Mucosa of gallbladder (tissue), 1 donor: Measurements from ENCODE around the gene RAP1GAP2. TPM values are rescaled to one million over a fixed set of nuclear protein-coding genes. Genes with fewer than 3 reads are reported as not detected.
"Not testable (repeated sequence)": the region's sequence is repeated elsewhere in the genome, so short reads cannot be mapped to it uniquely, and the experiment has no call there.

Experiments used
- DNase-seq: peaks from one replicate; pipeline ENCODE4 v3.0.0-alpha.2; 2020; ENCODE audit warnings: low spot score
- total RNA-seq: library from RNA; stranded (reverse); gene quantifications from one replicate; pipeline ENCODE4 v1.2.1, GENCODE V29; 2021
- donor health status: DM: no; HTN: no; CAD: no.

RAP1GAP2 gene
- total RNA-seq, 1 donor from 2014 or later, result 32.8 TPM

DNA sequence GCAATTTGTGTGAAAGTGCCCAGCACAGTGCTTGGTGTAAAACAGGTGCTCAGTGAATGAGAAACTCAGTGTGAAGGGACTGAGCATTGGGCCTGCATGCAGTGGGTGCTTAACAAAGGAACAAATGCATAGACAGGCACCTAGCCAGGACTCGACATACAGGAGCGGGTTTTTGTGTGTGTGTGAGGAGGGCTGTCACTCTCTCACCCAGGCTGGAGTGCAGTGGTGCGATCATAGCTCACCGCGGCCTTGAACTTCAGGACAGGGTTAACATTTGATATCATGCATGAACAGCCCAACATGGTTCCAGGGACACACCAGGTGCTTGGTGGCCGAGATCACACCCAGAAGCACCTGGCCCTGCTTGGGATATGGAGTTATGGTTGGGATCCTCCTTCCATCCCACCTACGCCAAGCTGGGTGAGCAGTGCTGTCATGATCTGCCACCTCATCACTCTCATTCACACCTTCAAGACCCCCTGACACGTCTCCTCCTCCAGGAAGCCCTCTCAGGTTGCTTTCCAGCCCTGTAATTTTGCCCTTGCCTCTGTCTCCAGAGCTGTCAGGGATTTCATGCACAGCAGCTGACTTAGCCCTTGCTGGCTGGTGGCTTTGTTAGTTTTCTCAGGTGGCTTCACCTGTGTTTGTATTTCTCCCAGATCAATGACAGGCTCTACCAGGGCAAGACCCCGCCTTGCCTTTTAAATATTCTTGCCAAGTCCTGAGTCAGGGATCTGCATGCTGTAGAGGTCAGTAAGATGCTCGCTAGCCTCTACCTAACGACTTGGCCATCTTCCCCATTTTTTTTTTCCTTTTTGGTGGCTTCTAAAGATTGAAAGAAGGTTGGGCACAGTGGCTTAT lies 200.8 kb downstream of the RAP1GAP2 start:
- peak; percentile 76 for DNase-seq

DNA sequence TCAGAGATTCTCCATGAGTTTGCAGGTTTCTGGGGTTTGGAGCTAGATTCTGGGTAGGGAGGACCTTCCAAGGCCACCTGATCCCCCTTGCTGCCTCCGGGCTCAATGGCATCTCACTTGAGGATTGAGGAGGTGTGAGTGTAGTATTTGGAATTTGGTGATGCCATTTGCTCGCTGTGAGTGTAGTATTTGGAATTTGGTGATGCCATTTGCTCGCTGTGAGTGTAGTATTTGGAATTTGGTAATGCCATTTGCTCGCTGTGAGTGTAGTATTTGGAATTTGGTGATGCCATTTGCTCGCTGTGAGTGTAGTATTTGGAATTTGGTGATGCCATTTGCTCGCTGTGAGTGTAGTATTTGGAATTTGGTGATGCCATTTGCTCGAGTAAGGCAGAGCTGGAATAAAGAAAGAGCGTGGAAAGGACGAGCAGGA lies 202.2 kb downstream of the RAP1GAP2 start:
- not testable (repeated sequence) for DNase-seq

DNA sequence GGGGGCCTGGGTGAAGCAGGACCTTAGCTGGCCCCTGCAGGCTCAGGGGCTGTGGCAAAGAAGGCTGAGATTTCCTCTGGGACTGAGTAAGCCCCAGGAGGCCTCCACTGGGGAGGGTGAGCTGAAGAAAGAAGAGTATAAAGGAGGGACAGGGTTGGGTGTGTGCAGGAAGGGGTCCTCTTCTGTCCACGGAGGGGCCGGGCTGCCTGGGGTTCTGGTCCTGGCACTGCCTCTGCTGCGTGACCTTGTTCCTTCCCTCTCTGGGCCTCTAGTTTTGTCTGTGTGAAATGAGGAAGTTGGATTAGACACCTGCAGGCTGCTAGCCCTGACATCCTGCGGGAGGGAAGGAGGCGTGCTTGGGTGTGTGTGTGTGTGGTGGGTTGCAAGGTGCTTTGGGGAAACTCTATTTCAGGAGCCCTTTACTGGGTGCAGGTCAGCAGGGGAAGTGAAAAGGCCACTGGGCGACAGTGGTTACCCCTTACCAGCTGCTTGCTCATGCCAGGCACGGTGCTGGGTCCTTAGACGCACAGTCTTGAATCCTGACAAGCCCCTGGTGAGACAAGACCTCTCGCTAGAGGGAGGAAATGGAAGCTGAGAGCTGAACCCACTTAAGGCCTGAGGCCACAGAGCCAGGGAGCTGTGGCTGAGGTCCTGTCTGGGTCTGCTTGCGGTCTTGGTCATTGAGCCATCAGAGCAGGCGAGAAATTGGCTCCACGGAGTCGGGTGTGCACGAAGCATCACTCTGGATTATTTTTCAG lies 206.5 kb downstream of the RAP1GAP2 start:
- DNase-seq, result no peak

DNA sequence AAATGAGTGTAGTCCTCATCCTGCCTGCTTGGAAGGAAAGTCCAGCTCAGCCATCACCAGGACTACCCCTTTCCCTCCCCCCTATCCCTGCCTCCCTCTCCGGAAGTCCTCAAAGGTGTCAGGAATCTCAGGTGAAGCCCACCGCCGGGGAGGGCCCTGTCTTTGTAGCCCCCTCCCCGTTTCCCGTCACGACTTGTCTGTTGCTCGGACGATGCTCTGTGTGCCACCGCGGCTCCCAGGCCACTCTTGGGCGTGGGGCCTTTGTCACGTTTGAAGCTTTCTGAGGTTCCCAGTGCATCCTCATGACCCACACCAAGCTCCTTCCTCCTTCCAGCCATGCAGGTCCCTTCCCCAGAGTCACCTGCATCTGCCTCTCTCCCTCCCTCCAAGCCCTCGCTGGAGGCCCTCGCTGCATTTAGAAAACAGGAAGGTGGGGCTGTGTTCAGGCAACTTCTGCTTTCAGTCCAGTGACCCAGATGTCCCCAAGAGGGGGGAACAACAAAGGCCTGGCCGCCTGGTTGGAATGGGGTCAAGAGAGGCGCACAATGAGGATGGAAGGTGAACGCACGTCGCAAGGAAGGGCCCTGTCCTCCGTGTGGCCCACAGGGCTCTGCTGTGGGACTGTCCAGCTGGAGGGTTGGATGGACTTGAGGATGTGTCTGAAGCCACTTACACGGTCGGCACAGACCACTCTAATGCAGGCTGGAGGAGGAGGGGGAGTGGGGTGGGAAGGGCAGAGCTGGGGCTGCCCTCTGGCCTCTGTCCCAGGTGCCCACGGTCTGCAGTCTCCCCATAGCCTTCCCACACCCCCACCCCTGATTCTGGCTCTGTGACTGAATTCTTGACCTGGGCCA lies 207.3 kb downstream of the RAP1GAP2 start:
- DNase-seq, result peak; percentile 33

DNA sequence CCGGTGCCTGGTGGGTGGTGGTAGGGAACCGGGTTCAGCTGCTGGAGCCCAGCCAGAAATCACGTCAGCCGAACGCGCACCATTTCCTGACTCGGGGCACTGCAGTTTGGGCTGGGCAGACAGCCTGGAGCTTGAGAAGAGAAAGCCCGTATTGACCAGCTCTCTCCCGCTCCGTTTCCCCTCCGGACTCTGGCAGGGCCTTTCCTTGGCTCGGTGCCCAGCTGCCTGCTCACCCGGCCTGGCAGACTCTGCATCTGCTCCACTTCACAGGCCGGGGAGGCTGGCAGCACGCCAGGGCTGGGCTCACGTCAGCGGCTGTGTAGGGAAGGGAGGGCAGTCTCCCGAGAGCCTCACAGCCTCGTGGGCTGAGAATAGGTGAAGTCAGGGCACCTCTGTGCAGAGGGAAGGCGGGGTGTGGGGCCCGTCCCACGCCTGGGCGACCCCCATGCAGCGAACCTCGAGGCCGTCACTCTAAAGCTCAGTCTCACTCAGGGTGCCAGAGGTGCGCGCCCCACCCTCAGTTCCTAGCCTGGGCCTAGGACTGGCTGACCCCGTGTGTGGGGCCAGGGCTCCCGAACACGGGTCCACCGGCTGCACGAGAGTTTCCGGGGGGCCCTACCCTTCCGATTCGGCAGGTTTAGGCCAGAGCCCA lies 208.0 kb downstream of the RAP1GAP2 start:
- peak; percentile 99 for DNase-seq

DNA sequence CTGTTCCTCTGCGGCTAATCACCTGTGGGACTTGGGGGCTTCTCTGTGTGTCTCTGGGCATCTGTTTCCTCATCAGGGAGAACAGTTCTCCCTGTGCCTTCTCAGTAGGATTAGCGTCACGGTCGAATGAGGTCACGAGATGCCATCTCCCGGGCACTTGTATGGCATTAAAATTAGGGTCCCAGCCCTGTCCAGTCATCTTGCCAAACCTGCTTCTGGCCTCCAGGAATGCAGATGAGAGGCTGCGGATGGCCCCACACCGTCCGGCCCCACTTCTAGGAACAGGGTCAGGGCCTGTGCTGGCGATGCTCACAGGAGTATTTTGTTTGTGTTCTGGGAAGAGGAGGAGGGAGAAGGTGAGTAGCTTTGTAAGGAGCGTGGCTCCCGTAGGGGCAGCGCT lies 208.7 kb downstream of the RAP1GAP2 start:
- no peak for DNase-seq

DNA sequence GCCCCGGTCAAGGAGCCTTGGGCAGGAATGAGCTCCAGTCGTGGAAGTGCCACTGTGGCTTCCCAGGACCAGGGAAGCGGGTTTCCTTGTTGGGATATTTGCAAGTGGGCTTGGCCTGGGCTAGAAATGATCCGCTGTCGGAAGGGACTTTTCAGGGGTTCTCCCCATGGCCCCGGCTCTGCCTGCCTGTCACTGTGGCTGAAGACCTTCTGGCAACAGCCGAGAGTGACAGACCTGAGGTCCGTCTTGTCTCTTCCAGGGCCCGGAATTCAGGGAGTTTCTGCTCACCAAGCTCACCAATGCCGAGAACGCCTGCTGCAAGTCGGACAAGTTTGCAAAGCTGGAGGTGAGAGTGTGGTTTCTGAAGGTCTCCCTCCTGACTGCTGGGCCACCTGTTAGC lies 209.5 kb downstream of the RAP1GAP2 start:
- DNase-seq, result no peak

DNA sequence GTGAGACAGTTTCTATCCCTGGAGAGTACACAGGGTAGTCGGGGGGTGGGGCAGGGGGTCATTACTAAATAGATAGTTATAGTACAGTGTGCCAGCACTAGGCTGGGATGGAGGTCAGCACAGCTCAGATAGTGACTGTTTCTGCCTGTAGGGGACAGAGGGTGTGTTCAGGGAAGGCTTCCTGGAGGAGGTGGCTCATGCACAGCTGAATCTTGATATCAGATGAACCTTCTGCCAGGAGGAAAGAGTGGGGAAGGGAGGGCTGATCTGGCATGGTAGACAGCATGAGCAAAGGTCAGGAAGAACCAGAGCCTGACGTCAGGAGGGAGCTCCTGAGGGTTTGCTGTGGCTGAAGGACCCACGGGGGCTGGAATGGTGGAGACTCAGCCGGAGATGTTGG lies 210.6 kb downstream of the RAP1GAP2 start:
- no peak for DNase-seq

DNA sequence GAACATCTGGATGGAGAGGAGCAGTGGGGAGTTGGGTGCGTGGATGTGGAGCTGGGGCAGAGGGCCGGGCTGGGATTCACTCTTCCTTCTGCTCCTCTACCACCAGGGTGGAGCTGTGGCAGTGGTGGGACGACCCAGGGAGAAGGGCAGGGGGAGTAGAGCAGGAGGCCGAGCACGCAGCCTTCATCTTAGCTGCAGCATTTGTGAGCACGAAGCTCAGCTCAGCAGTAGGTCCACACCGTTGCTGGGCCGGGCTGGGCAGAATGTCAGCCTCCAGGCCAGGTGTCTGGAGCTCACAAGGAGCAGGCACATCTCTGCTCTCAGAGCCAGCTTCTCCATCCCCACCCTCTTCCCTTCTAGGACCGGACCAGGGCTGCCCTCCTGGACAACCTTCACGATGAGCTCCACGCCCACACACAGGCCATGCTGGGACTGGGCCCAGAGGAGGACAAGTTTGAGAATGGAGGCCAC lies 211.4 kb downstream of the RAP1GAP2 start:
- DNase-seq, result no peak

DNA sequence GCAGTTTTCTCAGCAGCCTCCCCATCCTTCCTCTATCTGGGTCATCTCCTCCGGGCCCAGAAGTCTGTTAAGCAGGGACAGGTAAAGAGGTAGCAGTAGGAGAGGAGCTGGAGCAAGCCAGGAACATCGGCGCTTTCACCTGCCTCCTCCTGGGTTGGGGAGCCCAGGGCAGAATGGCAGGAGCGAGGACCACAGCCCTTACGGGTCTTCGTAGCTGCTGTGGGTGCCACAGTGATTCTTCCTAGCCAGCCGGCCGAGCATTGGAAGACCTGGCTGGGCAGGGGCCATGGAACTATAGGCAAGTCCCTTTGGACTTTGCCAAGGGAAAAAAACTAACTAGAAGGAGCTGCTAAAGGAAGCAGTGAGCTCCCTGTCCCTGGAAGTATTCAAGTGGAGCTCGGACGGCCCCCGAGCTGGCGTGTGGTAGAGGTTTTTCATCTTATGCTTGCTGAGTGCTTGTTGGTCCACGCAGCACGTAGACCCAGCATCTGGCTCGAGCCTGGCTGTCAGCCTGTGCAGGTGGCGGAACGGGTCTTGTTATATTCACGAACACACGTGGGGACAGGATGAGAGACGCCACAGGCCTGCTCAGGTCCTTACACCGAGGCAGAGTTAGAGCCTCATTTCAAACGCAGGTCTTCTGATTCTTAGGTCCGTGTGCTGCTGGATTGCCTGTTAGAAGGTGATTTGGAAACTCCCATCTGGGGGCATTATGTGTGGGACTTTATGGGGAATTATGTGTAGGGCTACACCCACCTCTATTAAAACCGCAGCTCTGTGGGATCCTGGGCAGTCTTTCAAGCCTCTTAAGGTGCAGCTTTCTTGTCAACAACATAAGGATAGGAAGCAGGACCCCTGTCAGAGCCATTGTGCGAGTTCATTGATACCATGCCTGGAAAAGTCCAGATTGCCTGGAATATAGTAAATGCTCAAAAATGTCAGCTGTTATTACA lies 212.4 kb downstream of the RAP1GAP2 start:
- no peak for DNase-seq

DNA sequence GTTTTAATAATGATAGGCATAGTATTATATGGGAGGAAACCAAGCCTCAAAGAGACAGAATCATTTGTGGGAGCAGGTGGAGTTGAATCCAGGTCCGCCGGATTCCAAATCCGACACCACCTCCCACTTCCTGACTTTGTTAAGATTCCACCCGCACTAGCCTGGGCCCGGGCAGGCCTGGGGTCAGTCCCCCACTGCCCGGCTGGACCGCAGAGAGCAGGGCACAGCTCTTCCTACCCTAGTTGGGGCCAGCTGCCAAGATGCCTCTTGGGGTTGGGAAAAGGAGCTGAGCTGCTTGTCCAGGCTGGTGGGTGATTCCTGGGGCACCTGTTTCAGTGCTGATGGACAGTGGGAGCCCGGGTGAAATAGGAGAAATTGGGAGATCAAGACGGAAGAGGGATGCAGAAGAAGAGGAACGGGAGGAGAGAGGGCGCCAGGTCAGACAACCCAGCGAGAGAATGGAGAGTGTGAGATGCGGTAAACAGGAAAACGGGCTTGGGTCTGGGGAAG lies 213.2 kb downstream of the RAP1GAP2 start:
- DNase-seq, result no peak

DNA sequence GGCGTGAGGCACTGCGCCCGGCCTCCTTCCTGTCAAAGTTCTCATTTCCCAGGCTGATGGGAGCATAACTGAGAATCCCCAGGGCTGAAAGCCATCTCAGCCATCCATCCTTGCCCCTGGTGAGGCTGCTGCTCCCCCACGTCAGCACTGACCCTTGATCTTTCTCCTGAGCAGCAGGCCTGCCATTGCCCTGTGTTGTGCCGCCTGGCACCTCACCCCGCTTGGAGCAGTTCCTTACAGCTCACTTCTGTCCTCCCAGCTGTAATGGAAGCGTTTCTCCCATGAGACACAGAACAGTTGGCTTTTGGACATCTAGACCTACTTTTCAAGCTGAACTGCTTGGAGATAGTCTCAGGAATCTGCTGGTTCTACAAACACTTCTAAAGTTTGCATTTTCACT lies 215.7 kb downstream of the RAP1GAP2 start:
- no peak for DNase-seq

DNA sequence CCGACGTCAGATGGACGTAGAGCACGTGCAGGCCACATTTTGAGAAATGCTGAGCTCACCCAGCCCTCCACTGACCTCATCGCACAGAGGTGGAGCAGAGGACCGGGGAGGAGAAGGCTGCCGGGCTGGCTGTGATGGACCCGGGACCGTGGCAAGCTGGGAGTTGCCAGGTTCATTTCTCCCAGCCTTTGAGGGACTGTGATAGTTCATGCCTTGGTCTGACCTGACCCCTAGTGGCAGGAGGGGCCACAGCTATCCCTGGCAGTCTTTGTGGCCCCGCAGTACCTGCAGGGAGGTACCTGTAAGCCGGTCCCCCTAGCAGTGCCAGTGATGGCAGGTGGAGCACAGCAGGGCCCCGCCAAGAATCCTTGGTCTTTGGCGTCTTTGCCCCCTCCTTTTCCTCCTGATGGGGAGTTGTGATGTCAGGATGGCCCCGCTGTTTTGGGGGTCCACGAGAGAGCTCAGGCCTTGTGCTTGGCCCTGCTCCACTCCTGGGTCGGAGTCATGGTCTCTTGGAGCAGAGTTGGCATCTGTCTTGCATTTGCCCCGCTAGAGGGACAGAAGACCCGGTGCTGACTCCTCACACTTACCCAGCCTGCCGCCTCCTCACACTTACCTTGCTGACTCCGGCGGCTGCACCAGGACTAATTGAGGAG lies 216.8 kb downstream of the RAP1GAP2 start:
- peak; percentile 59 for DNase-seq

DNA sequence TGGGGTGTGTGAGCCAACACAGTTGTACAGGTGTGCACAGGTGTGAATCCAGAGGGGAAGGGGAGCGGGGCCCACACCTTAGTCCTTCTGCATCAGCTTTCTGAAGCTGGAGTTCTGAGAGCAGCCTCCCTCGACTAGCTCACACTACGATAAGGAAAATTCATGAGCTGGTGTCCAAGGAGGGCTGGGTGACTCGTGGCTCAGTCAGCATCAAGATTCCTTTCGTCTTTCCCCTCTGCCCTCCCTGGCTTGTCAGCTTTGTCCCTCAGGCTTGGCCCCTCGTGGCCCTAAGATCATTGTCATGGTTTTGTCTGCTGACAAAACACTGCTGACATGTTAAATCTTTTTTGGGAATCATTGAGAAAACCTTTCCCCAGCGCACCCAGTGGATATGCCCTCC lies 219.7 kb downstream of the RAP1GAP2 start:
- DNase-seq, result no peak

DNA sequence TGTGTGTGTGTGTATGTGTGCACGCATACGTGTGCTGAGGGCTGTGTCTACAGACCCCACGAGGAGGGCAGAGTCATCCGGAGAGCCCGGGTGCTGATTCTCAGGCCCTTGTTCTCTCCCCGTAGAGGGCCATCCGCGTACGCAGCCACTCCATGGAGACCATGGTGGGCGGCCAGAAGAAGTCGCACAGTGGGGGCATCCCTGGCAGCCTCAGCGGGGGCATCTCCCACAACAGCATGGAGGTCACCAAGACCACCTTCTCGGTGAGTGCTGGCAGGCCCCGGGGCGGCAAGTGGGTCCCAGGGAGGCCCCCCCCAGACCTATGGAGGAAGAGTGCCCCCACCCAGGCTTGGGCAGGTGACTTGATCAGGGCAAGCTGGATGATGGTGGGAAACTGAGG lies 221.7 kb downstream of the RAP1GAP2 start:
- no peak for DNase-seq

DNA sequence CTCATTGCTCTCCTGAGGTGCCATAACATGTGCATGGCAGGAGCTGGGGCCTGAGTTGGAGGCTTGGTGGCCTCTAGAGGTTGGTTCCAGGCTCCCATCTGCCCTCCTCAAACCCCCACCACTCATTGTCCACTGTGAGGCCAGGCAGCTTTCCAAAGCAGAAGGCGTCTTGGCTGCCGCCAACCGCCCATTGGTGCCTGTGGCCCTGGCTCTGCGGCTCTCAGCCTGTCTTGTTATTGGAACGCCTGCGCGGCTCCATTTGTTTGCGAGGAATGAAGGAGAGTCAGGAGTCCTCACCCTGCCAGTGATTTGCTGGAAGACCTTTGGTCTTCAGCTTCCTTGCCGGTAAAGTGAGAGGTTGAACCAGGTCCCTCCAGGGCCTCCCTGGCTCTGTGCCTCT lies 223.5 kb downstream of the RAP1GAP2 start:
- DNase-seq, result no peak

DNA sequence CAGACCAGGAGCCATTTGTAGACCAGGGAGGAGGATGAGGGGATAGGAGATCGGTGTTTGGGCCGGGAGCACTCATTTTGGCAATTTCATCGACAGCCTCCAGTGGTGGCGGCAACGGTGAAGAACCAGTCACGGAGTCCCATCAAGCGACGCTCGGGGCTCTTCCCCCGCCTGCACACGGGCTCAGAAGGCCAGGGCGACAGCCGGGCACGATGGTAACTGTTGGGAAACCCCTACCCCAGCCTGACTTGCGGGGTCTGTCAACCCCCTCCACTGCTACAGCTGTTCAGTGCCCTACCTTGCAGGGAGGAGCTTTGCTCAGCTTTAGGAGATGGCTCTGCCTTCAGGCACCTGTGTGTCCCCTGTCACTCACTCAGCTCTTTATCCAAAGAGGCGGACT lies 224.1 kb downstream of the RAP1GAP2 start:
- DNase-seq, result no peak

DNA sequence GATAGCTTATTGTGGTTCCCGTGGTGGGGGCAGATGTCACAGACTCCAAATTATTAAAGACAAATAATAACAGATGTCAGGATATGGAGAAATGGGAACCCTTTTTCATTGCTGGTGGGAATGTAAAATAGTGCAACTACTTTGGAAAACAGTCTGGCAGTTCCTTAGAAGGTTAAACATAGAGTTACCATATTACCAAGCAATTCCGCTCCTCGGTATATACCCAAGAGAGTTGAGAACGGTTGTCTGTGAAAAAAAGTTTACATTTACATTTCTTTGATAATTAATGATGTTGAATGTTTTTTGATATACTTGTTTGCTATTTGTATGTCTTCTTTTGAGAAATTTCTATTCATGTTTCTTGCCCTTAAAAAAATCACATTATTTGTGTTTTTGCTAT lies 226.0 kb downstream of the RAP1GAP2 start:
- DNase-seq, result no peak

DNA sequence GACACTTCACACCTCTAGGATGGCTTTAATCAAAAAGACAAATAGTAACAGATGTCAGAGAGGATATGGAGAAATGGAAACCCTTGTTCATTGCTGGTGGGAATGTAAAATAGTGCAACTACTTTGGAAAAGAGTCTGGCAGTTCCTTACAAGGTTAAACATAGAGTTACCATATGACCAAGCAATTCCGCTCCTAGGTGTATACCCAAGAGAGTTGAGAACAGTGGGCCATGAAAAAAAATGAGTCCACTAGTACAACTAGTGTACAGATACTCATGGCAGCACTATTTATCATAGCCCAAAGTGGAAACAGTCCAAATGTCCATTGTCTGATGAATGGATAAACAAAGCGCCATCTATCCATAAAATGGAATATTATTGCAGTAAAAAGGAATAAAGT lies 228.1 kb downstream of the RAP1GAP2 start:
- no peak for DNase-seq
